Smooth muscle cell (in vitro differentiated cells): ENCODE data around the gene SHLD1. TPM values are rescaled to one million over a fixed set of nuclear protein-coding genes. Genes with fewer than 3 reads are reported as not detected.
A peak's percentile ranks its signal among the peaks of the same experiment; 100 is the strongest.

ENCODE experiments used
- DNase-seq: peaks from one replicate; lab custom pipeline; 2025; ENCODE audit not compliant: unreplicated experiment; lab: John Stamatoyannopoulos, UW
- H2AFZ ChIP-seq: fragments of 200-600 bp; sonication (generic); 2 replicates; pipeline ENCODE4 v1.6.0; 2016; ENCODE audit warnings: antibody characterized with exemption, low read depth, mild to moderate bottlenecking
- H3F3A ChIP-seq: fragments of 200-600 bp; sonication (generic); 2 replicates; pipeline ENCODE4 v1.6.0; 2017; ENCODE audit warnings: antibody characterized with exemption, low read depth
- H3K27ac ChIP-seq: fragments of 200-600 bp; sonication (generic); 2 replicates; pipeline ENCODE4 v1.5.1; 2016; ENCODE audit warnings: low read depth, mild to moderate bottlenecking
- H3K27me3 ChIP-seq: fragments of 200-600 bp; sonication (generic); 2 replicates; pipeline ENCODE4 v1.6.1; 2016; ENCODE audit warnings: low read depth, mild to moderate bottlenecking
- H3K36me3 ChIP-seq: fragments of 200-600 bp; sonication (generic); 2 replicates; pipeline ENCODE4 v1.5.1; 2016; ENCODE audit warnings: low read depth
- H3K4me1 ChIP-seq: fragments of 200-600 bp; sonication (generic); 2 replicates; pipeline ENCODE4 v1.5.1; 2016; ENCODE audit warnings: low read depth
- H3K4me2 ChIP-seq: fragments of 200-600 bp; sonication (generic); 2 replicates; pipeline ENCODE4 v1.6.0; 2016; ENCODE audit warnings: mild to moderate bottlenecking
- H3K4me3 ChIP-seq: fragments of 200-600 bp; sonication (generic); 2 replicates; pipeline ENCODE4 v1.5.1; 2016; ENCODE audit warnings: mild to moderate bottlenecking
- H3K79me2 ChIP-seq: fragments of 200-600 bp; sonication (generic); 2 replicates; pipeline ENCODE4 v1.6.0; 2016; ENCODE audit warnings: low read depth, mild to moderate bottlenecking
- H3K9ac ChIP-seq: fragments of 200-600 bp; sonication (generic); 2 replicates; pipeline ENCODE4 v1.6.0; 2016; ENCODE audit warnings: low read depth
- H3K9me3 ChIP-seq: fragments of 200-600 bp; sonication (generic); replicated peaks from 2 replicates; pipeline ENCODE4 v1.5.1; 2016; ENCODE audit warnings: low read depth
- H4K20me1 ChIP-seq: fragments of 200-600 bp; sonication (generic); 2 replicates; pipeline ENCODE4 v1.6.0; 2016; ENCODE audit warnings: low read depth
- CTCF ChIP-seq: fragments of 200-600 bp; sonication (generic); IDR thresholded peaks from 2 replicates; pipeline ENCODE4 v1.5.1; 2017; ENCODE audit warnings: borderline replicate concordance, mild to moderate bottlenecking, antibody characterized with exemption; ENCODE audit not compliant: insufficient read depth, poor library complexity, severe bottlenecking
- WGBS: methylation state at CpG from one replicate; pipeline ENCODE4 v1.1.7; 2016; ENCODE audit warnings: low lambda C conversion rate; 5-methylcytosine and 5-hydroxymethylcytosine counted together
- polyA plus RNA-seq: library from polyadenylated mRNA; unstranded; fragments of >200 nt; fragmentation: Nextera tagmentation; extraction: Ambion mirVana; gene quantifications from 2 replicates; pipeline ENCODE4 v1.2.1, GENCODE V29; 2016
- total RNA-seq: library from RNA; depleted of rRNA; stranded (reverse); fragments of >200 nt; gene quantifications from 2 replicates; pipeline ENCODE4 v1.2.3, GENCODE V29; 2014

SHLD1 gene
- total and polyA plus RNA-seq, 2 experiments from 2014 or later, result 3.3 to 3.7 TPM

GRCh38 chr20:5864428-5864827 is 114.2 kb downstream of the SHLD1 start:
- Histone ChIP-seq H3K4me1 (no peaks in the 10 kb centered on the region), H3K9me3 (no peaks in the 10 kb centered on the region), H2AFZ (no peak overlapping the region), H3K79me2 (no peaks in the 10 kb centered on the region), H4K20me1 (no peaks in the 10 kb centered on the region), H3K27me3 (no peaks in the 10 kb centered on the region), H3K4me3 (no peak overlapping the region), H3K27ac (peak overlapping the region; percentile 79), H3K36me3 (no peaks in the 10 kb centered on the region), H3K9ac (no peak overlapping the region), H3K4me2 (no peak overlapping the region), H3F3A (no peaks in the 10 kb centered on the region)
- no peak for TF ChIP-seq CTCF
- 91% methylated on average over 6 of the region's 6 CpGs for WGBS
- no peak for DNase-seq

GRCh38 chr20:5864873-5865587 is 114.8 kb downstream of the SHLD1 start:
- H3F3A ChIP-seq, result no peaks in the 10 kb centered on the region
- 68% methylated on average over 10 of the region's 10 CpGs for WGBS
- H2AFZ ChIP-seq, result no peak overlapping the region
- H3K4me1 ChIP-seq, result no peaks in the 10 kb centered on the region
- no peaks in the 10 kb centered on the region for H3K79me2 ChIP-seq
- H3K27ac ChIP-seq, result peak overlapping the region; percentile 79
- H3K9me3 ChIP-seq, result no peaks in the 10 kb centered on the region
- TF ChIP-seq CTCF, result no peak
- no peaks in the 10 kb centered on the region for H3K27me3 ChIP-seq
- H3K9ac ChIP-seq, result peak overlapping the region; percentile 64
- no peaks in the 10 kb centered on the region for H4K20me1 ChIP-seq
- H3K36me3 ChIP-seq, result no peaks in the 10 kb centered on the region
- DNase-seq, result no peak
- H3K4me2 ChIP-seq, result peak overlapping the region; percentile 53
- H3K4me3 ChIP-seq, result no peak overlapping the region

- H2AFZ ChIP-seq, result no peak overlapping the region
- H4K20me1 ChIP-seq, result no peaks in the 10 kb centered on the region
- peak overlapping the region; percentile 79 for H3K27ac ChIP-seq
- no peaks in the 10 kb centered on the region for H3K79me2 ChIP-seq
- no peak for DNase-seq
- H3K4me2 ChIP-seq, result peak overlapping the region; percentile 53
- H3F3A ChIP-seq, result no peaks in the 10 kb centered on the region
- 82% methylated on average over 2 of the region's 2 CpGs for WGBS
- no peaks in the 10 kb centered on the region for H3K27me3 ChIP-seq
- H3K9me3 ChIP-seq, result no peaks in the 10 kb centered on the region
- no peaks in the 10 kb centered on the region for H3K36me3 ChIP-seq
- peaks cover 3% of the 10 kb centered on the region for H3K4me1 ChIP-seq
- H3K4me3 ChIP-seq, result no peak overlapping the region
- H3K9ac ChIP-seq, result peak overlapping the region; percentile 64
- no peak for TF ChIP-seq CTCF
Measured at GRCh38 chr20:5865604-5866003, 115.4 kb downstream of the SHLD1 start.

GRCh38 chr20:5870568-5870981 is 120.4 kb downstream of the SHLD1 start:
- Histone ChIP-seq H2AFZ (no peak overlapping the region), H3K9ac (no peak overlapping the region), H3K27me3 (no peaks in the 10 kb centered on the region), H3K27ac (peak overlapping the region; percentile 31), H4K20me1 (no peaks in the 10 kb centered on the region), H3K79me2 (no peaks in the 10 kb centered on the region), H3K36me3 (no peaks in the 10 kb centered on the region), H3K4me2 (peak overlapping the region; percentile 47), H3K9me3 (no peaks in the 10 kb centered on the region), H3K4me1 (peaks cover 5% of the 10 kb centered on the region), H3F3A (no peaks in the 10 kb centered on the region), H3K4me3 (no peak overlapping the region)
- no peak for DNase-seq
- TF ChIP-seq CTCF, result no peak
- WGBS, result 24% methylated on average over 4 of the region's 4 CpGs
